Hepatocyte (in vitro differentiated cells): Measurements from ENCODE around the gene EPHA10. TPM values are rescaled to one million over a fixed set of nuclear protein-coding genes. Genes with fewer than 3 reads are reported as not detected.
A peak's percentile ranks its signal among the peaks of the same experiment; 100 is the strongest.

Experiments used
- DNase-seq: peaks from one replicate; pipeline ENCODE4 v3.0.0-alpha.2; 2016; ENCODE audit warnings: low spot score
- H2AFZ ChIP-seq: fragments of 200-600 bp; sonication (generic); 2 replicates; pipeline ENCODE4 v1.6.0; 2016; ENCODE audit warnings: antibody characterized with exemption, mild to moderate bottlenecking
- H3K27ac ChIP-seq: fragments of 200-600 bp; sonication (generic); 2 replicates; pipeline ENCODE4 v1.5.1; 2016; ENCODE audit warnings: mild to moderate bottlenecking
- H3K27me3 ChIP-seq: fragments of 200-600 bp; sonication (generic); 2 replicates; pipeline ENCODE4 v1.6.1; 2016
- H3K36me3 ChIP-seq: fragments of 200-600 bp; sonication (generic); replicated peaks from 2 replicates; pipeline ENCODE4 v1.5.1; 2016; ENCODE audit warnings: low read depth; ENCODE audit not compliant: insufficient read depth
- H3K4me1 ChIP-seq: fragments of 200-600 bp; sonication (generic); 2 replicates; pipeline ENCODE4 v1.5.1; 2016; ENCODE audit warnings: mild to moderate bottlenecking, moderate library complexity; ENCODE audit not compliant: insufficient read depth
- H3K4me2 ChIP-seq: fragments of 200-600 bp; sonication (generic); 2 replicates; pipeline ENCODE4 v1.6.0; 2016
- H3K4me3 ChIP-seq: fragments of 200-600 bp; sonication (generic); 2 replicates; pipeline ENCODE4 v1.5.1; 2016; ENCODE audit warnings: mild to moderate bottlenecking
- H3K79me2 ChIP-seq: fragments of 200-600 bp; sonication (generic); 2 replicates; pipeline ENCODE4 v1.6.0; 2017; ENCODE audit warnings: mild to moderate bottlenecking
- H3K9me2 ChIP-seq: fragments of 200-600 bp; sonication (generic); replicated peaks from 2 replicates; pipeline ENCODE4 v1.6.0; 2017; ENCODE audit warnings: mild to moderate bottlenecking; ENCODE audit not compliant: insufficient read depth
- H3K9me3 ChIP-seq: fragments of 200-600 bp; sonication (generic); 2 replicates; pipeline ENCODE4 v1.5.1; 2016; ENCODE audit warnings: low read depth, mild to moderate bottlenecking
- H4K20me1 ChIP-seq: fragments of 200-600 bp; sonication (generic); 2 replicates; pipeline ENCODE4 v1.6.0; 2016; ENCODE audit warnings: mild to moderate bottlenecking; ENCODE audit not compliant: insufficient read depth, poor library complexity, severe bottlenecking
- CTCF ChIP-seq: fragments of 200-600 bp; sonication (generic); IDR thresholded peaks from 2 replicates; pipeline ENCODE4 v1.5.1; 2016; ENCODE audit warnings: antibody characterized with exemption, mild to moderate bottlenecking; ENCODE audit not compliant: poor library complexity
- EZH2 ChIP-seq: fragments of 200-600 bp; sonication (generic); IDR thresholded peaks from 2 replicates; pipeline ENCODE4 v1.6.1; 2016; ENCODE audit warnings: antibody characterized with exemption, mild to moderate bottlenecking, borderline replicate concordance
- EZH2phosphoT487 ChIP-seq: fragments of 200-600 bp; sonication (generic); IDR thresholded peaks from one replicate; pipeline ENCODE4 v1.6.1; 2018; ENCODE audit warnings: antibody characterized with exemption, mild to moderate bottlenecking, low read depth, moderate library complexity; ENCODE audit not compliant: unreplicated experiment, severe bottlenecking
- WGBS: methylation state at CpG from one replicate; pipeline ENCODE4 v1.1.6; 2016; ENCODE audit warnings: low lambda C conversion rate; ENCODE audit errors: missing lambda C conversion rate; 5-methylcytosine and 5-hydroxymethylcytosine counted together
- polyA plus RNA-seq: library from polyadenylated mRNA; unstranded; fragments of >200 nt; fragmentation: Nextera tagmentation; extraction: Ambion mirVana; gene quantifications from 2 replicates; pipeline ENCODE4 v1.2.1, GENCODE V29; 2016
- total RNA-seq: library from RNA; depleted of rRNA; stranded (reverse); fragments of >200 nt; gene quantifications from 2 replicates; pipeline ENCODE4 v1.2.3, GENCODE V29; 2014

EPHA10 gene
- total and polyA plus RNA-seq, 2 experiments from 2014 or later, result 1.3 to 1.5 TPM

- no peaks in the 10 kb centered on the region for H3K36me3 ChIP-seq
- H3K4me3 ChIP-seq, result no peak overlapping the region
- no peaks in the 10 kb centered on the region for H3K9me3 ChIP-seq
- no peak overlapping the region for H2AFZ ChIP-seq
- H3K27me3 ChIP-seq, result no peaks in the 10 kb centered on the region
- peaks cover 6% of the 10 kb centered on the region for H3K4me1 ChIP-seq
- no peaks in the 10 kb centered on the region for H4K20me1 ChIP-seq
- no peak overlapping the region for H3K4me2 ChIP-seq
- no peaks in the 10 kb centered on the region for H3K9me2 ChIP-seq
- TF ChIP-seq EZH2phosphoT487 (no peak), EZH2 (no peak), CTCF (no peak)
- no peak overlapping the region for H3K27ac ChIP-seq
- no peaks in the 10 kb centered on the region for H3K79me2 ChIP-seq
- WGBS, result 87% methylated on average over 5 of the region's 5 CpGs
- DNase-seq, result no peak
Observed at GRCh38 chr1:37677808-37678207, 87.1 kb downstream of the EPHA10 start.

- no peak overlapping the region for H3K4me2 ChIP-seq
- H3K9me3 ChIP-seq, result no peaks in the 10 kb centered on the region
- peaks cover 6% of the 10 kb centered on the region for H3K27me3 ChIP-seq
- TF ChIP-seq EZH2phosphoT487 (no peak), EZH2 (no peak), CTCF (no peak)
- H3K9me2 ChIP-seq, result no peaks in the 10 kb centered on the region
- no peak for DNase-seq
- no peak overlapping the region for H3K4me3 ChIP-seq
- H3K27ac ChIP-seq, result no peak overlapping the region
- H3K79me2 ChIP-seq, result no peaks in the 10 kb centered on the region
- no peaks in the 10 kb centered on the region for H3K36me3 ChIP-seq
- WGBS, result 67% methylated on average over 4 of the region's 4 CpGs
- H2AFZ ChIP-seq, result no peak overlapping the region
- no peaks in the 10 kb centered on the region for H4K20me1 ChIP-seq
- peaks cover 6% of the 10 kb centered on the region for H3K4me1 ChIP-seq
Observed at GRCh38 chr1:37677143-37677439, 87.8 kb downstream of the EPHA10 start.

- peaks cover 8% of the 10 kb centered on the region for H3K27me3 ChIP-seq
- no peaks in the 10 kb centered on the region for H3K36me3 ChIP-seq
- 47% methylated on average over 14 of the region's 14 CpGs for WGBS
- no peaks in the 10 kb centered on the region for H3K79me2 ChIP-seq
- peak overlapping the region; percentile 46 for H3K4me2 ChIP-seq
- H3K4me3 ChIP-seq, result no peak overlapping the region
- peak; percentile 51 for DNase-seq
- no peaks in the 10 kb centered on the region for H3K9me3 ChIP-seq
- H3K27ac ChIP-seq, result no peak overlapping the region
- no peak overlapping the region for H2AFZ ChIP-seq
- no peaks in the 10 kb centered on the region for H3K9me2 ChIP-seq
- H3K4me1 ChIP-seq, result peaks cover 6% of the 10 kb centered on the region
- TF ChIP-seq EZH2 (no peak), EZH2phosphoT487 (no peak), CTCF (peak; percentile 15)
- no peaks in the 10 kb centered on the region for H4K20me1 ChIP-seq
Observed at GRCh38 chr1:37676281-37677142, 88.4 kb downstream of the EPHA10 start.
